ENCODE data around the gene MMAB. TPM values are rescaled to one million over a fixed set of nuclear protein-coding genes. Genes with fewer than 3 reads are reported as not detected.

Gene MMAB
- polyA plus RNA-seq, 4 donors = 31.9 to 43.1 (median 35.4) TPM

GRCh38 chr12:109518820-109519665 is 54.3 kb downstream of the MMAB start:
- DNase-seq (ENCODE audit: low read depth in 4 of 4, low spot score in 3 of 4) = peak; percentile 15 to 47 (median 32)

- no peak for DNase-seq (ENCODE audit: low read depth in 4 of 4, low spot score in 3 of 4)
These were observed 55.7 kb downstream of the MMAB start for GRCh38 chr12:109517619-109518018.

GRCh38 chr12:109513977-109514376 is 59.3 kb downstream of the MMAB start:
- no peak for DNase-seq (ENCODE audit: low read depth in 4 of 4, low spot score in 3 of 4)

GRCh38 chr12:109513051-109513450 is 60.3 kb downstream of the MMAB start:
- DNase-seq (ENCODE audit: low read depth in 4 of 4, low spot score in 3 of 4) = no peak

GRCh38 chr12:109512608-109513007 is 60.7 kb downstream of the MMAB start:
- DNase-seq (ENCODE audit: low read depth in 4 of 4, low spot score in 3 of 4) = no peak

GRCh38 chr12:109510196-109510595 is 63.1 kb downstream of the MMAB start:
- DNase-seq (ENCODE audit: low read depth in 4 of 4, low spot score in 3 of 4) = no peak

- DNase-seq (ENCODE audit: low read depth in 4 of 4, low spot score in 3 of 4) = no peak
These were observed 69.2 kb downstream of the MMAB start for GRCh38 chr12:109504068-109504467.

Other genes with a start within 250 kb of the MMAB start
- 1 to 10 TPM in 2 of 4 donors, under 1 TPM in 2; 0.79 to 2.0 (median 0.95) TPM for gene MYO1H, start 225.6 kb downstream of the MMAB start, polyA plus RNA-seq (ENCODE audit: insufficient read length in 4 of 4)
- gene KCTD10, start 96.2 kb downstream of the MMAB start, polyA plus RNA-seq (ENCODE audit: insufficient read length in 4 of 4) = 10 to 100 TPM; 48.2 to 58.6 (median 51.7) TPM
- gene UBE3B, start 95.9 kb downstream of the MMAB start, polyA plus RNA-seq (ENCODE audit: insufficient read length in 4 of 4) = 10 to 100 TPM; 29.6 to 35.4 (median 32.2) TPM
- 10 to 100 TPM; 21.0 to 23.4 (median 21.5) TPM for gene MVK, start 290 bp upstream of the MMAB start, polyA plus RNA-seq (ENCODE audit: insufficient read length in 4 of 4)
- gene FAM222A, start 140.3 kb upstream of the MMAB start, polyA plus RNA-seq (ENCODE audit: insufficient read length in 4 of 4) = 1 to 10 TPM; 7.0 to 9.3 (median 8.5) TPM

Data from right renal pelvis (tissue), 4 donors.